ENCODE measurements around the gene CSNK1D.
A peak's percentile ranks its signal among the peaks of the same experiment; 100 is the strongest.

The CSNK1D gene

DNA sequence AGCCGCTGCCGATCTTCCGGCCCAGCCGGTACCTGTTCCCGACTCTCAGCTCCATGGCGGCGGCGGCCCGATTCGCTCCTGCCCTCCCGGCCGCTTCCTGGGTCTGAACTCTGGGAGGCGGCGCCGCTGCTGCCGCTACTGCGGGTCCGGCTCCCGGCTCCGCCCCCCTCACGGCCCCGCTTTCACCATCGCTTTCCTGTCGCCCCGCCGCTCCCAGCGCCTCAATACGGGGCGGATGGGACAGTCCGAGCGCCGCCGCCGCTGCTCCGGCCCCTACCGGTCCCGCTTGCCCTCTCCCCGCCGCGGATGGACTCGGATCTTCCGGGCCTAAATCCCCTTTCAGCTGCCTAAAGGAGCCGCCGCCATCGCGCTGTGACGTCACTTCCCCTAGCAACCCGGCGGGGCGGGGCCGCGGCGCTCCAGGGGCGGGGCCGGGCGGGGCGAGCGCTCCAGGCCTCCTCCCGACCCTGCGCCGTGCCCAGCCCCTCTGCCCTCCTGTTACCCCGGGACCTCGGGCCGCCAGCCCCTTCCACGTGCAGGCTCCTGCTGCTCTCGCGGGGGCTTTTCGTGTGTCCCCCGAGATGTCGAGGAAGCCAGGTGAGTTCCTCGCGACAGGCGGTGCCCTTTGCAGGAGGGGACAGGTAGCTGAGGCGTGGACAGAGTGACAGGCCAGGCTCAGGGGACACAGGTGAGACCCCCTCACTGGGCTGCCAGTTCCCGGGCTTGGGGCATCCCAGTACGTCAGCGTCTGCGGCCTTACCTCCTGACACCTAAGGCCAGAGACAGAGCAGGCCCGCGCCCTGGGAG, at the start of gene CSNK1D:
CSNK1D (minus strand) TSS at position 374 of the 807 bp plus-strand sequence; CDS start at position 55, 319 bp downstream.
- Histone ChIP-seq H3K27me3 (ENCODE audit: insufficient read depth, low read length, poor library complexity, severe bottlenecking) (peaks cover 7% of the 10 kb centered on the region), H3K9me2 (replicated peaks; ENCODE audit: low read depth, low read length) (no peaks in the 10 kb centered on the region), H3K9ac (ENCODE audit: low read depth, low read length, poor library complexity, severe bottlenecking) (peak within 1 kb of the TSS; percentile 96), H3K79me2 (ENCODE audit: insufficient read depth, low read length) (peaks cover 48% of the 10 kb centered on the region), H3K36me3 (ENCODE audit: insufficient read depth, low read length) (peaks cover 7% of the 10 kb centered on the region; the same call in 1 of the 2 replicates), H4K20me1 (ENCODE audit: insufficient read depth, low read length, poor library complexity, severe bottlenecking) (peaks cover 45% of the 10 kb centered on the region), H3K4me3 (ENCODE audit: low read length, poor library complexity, severe bottlenecking) (peak within 1 kb of the TSS; percentile 88), H3F3A (ENCODE audit: low read depth) (no peaks in the 10 kb centered on the region; the same call in 1 of the 2 replicates), H3K9me3 (ENCODE audit: insufficient read depth, low read depth, low read length) (no peaks in the 10 kb centered on the region), H3K4me1 (ENCODE audit: insufficient read depth, low read length, poor library complexity, severe bottlenecking) (peaks cover 39% of the 10 kb centered on the region), H3K4me2 (ENCODE audit: low read depth, low read length, poor library complexity, severe bottlenecking) (peak within 1 kb of the TSS; percentile 77), H2AFZ (ENCODE audit: low read length) (peak within 1 kb of the TSS; percentile 93)
- TF ChIP-seq, protein P1, sequence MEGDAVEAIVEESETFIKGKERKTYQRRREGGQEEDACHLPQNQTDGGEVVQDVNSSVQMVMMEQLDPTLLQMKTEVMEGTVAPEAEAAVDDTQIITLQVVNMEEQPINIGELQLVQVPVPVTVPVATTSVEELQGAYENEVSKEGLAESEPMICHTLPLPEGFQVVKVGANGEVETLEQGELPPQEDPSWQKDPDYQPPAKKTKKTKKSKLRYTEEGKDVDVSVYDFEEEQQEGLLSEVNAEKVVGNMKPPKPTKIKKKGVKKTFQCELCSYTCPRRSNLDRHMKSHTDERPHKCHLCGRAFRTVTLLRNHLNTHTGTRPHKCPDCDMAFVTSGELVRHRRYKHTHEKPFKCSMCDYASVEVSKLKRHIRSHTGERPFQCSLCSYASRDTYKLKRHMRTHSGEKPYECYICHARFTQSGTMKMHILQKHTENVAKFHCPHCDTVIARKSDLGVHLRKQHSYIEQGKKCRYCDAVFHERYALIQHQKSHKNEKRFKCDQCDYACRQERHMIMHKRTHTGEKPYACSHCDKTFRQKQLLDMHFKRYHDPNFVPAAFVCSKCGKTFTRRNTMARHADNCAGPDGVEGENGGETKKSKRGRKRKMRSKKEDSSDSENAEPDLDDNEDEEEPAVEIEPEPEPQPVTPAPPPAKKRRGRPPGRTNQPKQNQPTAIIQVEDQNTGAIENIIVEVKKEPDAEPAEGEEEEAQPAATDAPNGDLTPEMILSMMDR (conservative IDR thresholded peaks at IDR 0.05; ENCODE audit: low read length): no peak
- TF ChIP-seq EZH2phosphoT487 (IDR thresholded peaks at IDR 0.05; ENCODE audit: borderline replicate concordance): no peak

DNA sequence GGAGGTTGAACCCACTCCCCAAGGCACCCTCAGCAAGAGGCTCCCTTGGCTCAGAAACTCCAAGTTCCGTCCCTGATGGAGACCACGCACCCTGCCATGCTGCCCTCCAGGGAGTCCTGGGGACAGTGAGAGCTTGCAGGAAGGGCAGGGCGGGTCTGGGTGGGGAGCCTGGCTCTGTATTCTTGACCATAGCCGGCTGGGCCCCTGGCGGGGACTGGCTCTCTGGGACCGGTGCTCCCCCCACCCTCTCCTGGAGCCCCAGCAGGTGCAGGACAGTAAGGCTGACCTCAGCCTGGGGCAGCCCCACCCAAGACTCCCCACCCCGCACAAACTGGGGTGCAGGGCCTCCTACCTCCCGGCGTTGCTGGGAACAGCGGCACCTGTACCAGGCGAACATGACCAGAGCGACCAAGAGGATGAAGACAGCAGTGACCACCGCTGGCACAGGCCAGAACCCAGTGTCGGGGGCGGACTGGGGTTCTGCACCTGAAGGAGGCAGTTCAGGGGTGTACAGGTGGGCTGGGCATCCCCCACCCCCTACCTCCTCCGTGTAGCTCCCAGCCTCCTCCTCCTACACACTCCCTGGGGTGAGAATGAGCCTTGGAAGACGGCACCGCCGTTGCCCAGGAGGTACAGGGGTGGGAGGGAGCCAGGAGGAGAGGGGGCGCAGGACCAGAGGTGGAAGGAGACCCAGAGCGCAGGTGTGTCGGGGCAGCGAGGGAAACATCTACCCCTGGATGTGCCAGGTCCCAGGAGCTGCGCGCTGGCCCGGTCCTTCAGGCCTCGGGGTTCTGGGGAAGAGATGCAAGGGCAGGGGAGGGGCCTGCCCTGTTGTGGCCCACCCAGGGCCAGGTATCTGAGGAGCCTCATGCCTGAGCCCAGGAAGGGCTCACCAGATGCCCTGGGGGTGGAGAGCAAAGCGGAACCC, 49.3 kb upstream of the CSNK1D start:
- H3F3A ChIP-seq (ENCODE audit: low read depth): 0 out of 2 replicates have a peak, but pooled peaks cover 5% of the 10 kb centered on the region
- H3K27me3 ChIP-seq (ENCODE audit: insufficient read depth, low read length, poor library complexity, severe bottlenecking): no peaks in the 10 kb centered on the region
- no peaks in the 10 kb centered on the region for H3K9me3 ChIP-seq (ENCODE audit: insufficient read depth, low read depth, low read length)
- H2AFZ ChIP-seq (ENCODE audit: low read length): no peak overlapping the region
- TF ChIP-seq, protein P1 (conservative IDR thresholded peaks at IDR 0.05; ENCODE audit: low read length): no peak
- no peak for TF ChIP-seq EZH2phosphoT487 (IDR thresholded peaks at IDR 0.05; ENCODE audit: borderline replicate concordance)
- H3K4me3 ChIP-seq (ENCODE audit: low read length, poor library complexity, severe bottlenecking): no peak overlapping the region
- H3K9ac ChIP-seq (ENCODE audit: low read depth, low read length, poor library complexity, severe bottlenecking): no peak overlapping the region
- peaks cover 13% of the 10 kb centered on the region for H3K4me1 ChIP-seq (ENCODE audit: insufficient read depth, low read length, poor library complexity, severe bottlenecking)
- 0 out of 2 replicates have a peak, but pooled peaks cover under 1% of the 10 kb centered on the region for H3K79me2 ChIP-seq (ENCODE audit: insufficient read depth, low read length)
- no peaks in the 10 kb centered on the region for H3K9me2 ChIP-seq (replicated peaks; ENCODE audit: low read depth, low read length)
- no peaks in the 10 kb centered on the region for H3K36me3 ChIP-seq (ENCODE audit: insufficient read depth, low read length)
- no peak overlapping the region for H3K4me2 ChIP-seq (ENCODE audit: low read depth, low read length, poor library complexity, severe bottlenecking)
- no peaks in the 10 kb centered on the region for H4K20me1 ChIP-seq (ENCODE audit: insufficient read depth, low read length, poor library complexity, severe bottlenecking)

DNA sequence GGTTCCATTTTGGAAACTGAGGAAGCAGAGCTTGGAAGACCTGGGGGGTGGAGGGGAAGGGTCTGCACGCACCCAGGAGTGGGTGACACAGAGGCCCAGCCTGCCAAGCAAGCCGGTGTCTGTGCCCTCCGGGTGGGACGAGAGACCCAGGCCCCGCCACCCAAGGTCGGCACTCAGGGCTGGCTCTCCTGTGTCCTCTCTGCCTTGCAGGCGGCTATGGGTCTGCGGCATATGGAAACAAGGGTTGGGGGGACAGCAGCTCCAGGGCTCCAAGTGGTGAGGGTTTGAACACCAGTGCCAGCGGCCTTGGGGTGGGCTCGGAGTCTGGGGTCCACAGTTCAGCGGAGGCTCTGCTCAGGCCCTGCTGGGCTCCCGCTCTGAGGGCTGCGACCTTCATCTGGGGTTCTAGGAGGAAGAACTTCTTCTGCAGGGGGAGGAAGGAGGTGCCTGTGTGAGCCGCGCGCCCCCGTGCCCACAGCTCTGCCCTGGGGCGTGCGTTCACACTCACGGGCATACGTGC, 48.5 kb upstream of the CSNK1D start:
- Histone ChIP-seq H3K4me2 (ENCODE audit: low read depth, low read length, poor library complexity, severe bottlenecking) (peak overlapping the region; percentile 50), H3K4me3 (ENCODE audit: low read length, poor library complexity, severe bottlenecking) (no peak overlapping the region)

More for the DNA sequence above, 48.5 kb upstream of the CSNK1D start:
- Histone ChIP-seq H3K9me2 (replicated peaks; ENCODE audit: low read depth, low read length) (no peaks in the 10 kb centered on the region), H4K20me1 (ENCODE audit: insufficient read depth, low read length, poor library complexity, severe bottlenecking) (no peaks in the 10 kb centered on the region), H3K79me2 (ENCODE audit: insufficient read depth, low read length) (peaks cover 9% of the 10 kb centered on the region), H3K9ac (ENCODE audit: low read depth, low read length, poor library complexity, severe bottlenecking) (peak overlapping the region; percentile 6), H3K4me1 (ENCODE audit: insufficient read depth, low read length, poor library complexity, severe bottlenecking) (peaks cover 17% of the 10 kb centered on the region), H3K36me3 (ENCODE audit: insufficient read depth, low read length) (no peaks in the 10 kb centered on the region), H3K27me3 (ENCODE audit: insufficient read depth, low read length, poor library complexity, severe bottlenecking) (no peaks in the 10 kb centered on the region), H3F3A (ENCODE audit: low read depth) (0 out of 2 replicates have a peak, but pooled peaks cover 5% of the 10 kb centered on the region), H2AFZ (ENCODE audit: low read length) (no peak overlapping the region), H3K9me3 (ENCODE audit: insufficient read depth, low read depth, low read length) (no peaks in the 10 kb centered on the region)
- no peak for TF ChIP-seq EZH2phosphoT487 (IDR thresholded peaks at IDR 0.05; ENCODE audit: borderline replicate concordance)
- TF ChIP-seq, protein P1 (conservative IDR thresholded peaks at IDR 0.05; ENCODE audit: low read length): no peak
